Right lobe of liver (tissue), 6 donors: ENCODE measurements around the gene CNPY4. TPM values are rescaled to one million over a fixed set of nuclear protein-coding genes. Genes with fewer than 3 reads are reported as not detected.

Experiments used
- ATAC-seq, 4 donors: fragments of 200-7000 bp; cut with Tn5 transposase; one replicate each; pipeline ENCODE4 v1.9.1; 2020; ENCODE audit warnings: mild to moderate bottlenecking in 4 of 4, moderate library complexity in 4 of 4
- DNase-seq, 3 donors: peaks; one replicate each; pipeline ENCODE4 v3.0.0-alpha.2; 2020
- H3K27ac ChIP-seq, 3 donors: fragments of 200-600 bp; one replicate each; pipeline ENCODE4 v1.8.0; 2022
- H3K27me3 ChIP-seq, 2 donors: fragments of 200-600 bp; one replicate each; pipeline ENCODE4 v1.8.0; 2022
- H3K36me3 ChIP-seq, 4 donors: fragments of 200-600 bp; sonication (generic) in 1 of 4; one replicate each; pipeline versions ENCODE4 v1.5.1 to v1.8.0; 2017 to 2022; ENCODE audit warnings: control low read depth in 1 of 4
- H3K4me1 ChIP-seq, 4 donors: fragments of 200-600 bp; sonication (generic) in 1 of 4; one replicate each; pipeline versions ENCODE4 v1.5.1 to v1.8.0; 2017 to 2022; ENCODE audit warnings: control low read depth in 1 of 4
- H3K4me3 ChIP-seq, 3 donors: fragments of 200-600 bp; one replicate each; pipeline ENCODE4 v1.8.0; 2022
- H3K9me3 ChIP-seq, 4 donors: fragments of 200-600 bp; sonication (generic) in 1 of 4; one replicate each; pipeline versions ENCODE4 v1.5.1 to v1.8.0; 2017 to 2022; ENCODE audit warnings: control low read depth in 1 of 4
- CTCF ChIP-seq, 4 donors: fragments of 200-600 bp in 3 of 4; fragments of 450-650 bp in 1 of 4; IDR thresholded peaks; one replicate each; pipeline versions ENCODE4 v1.5.1 to v1.8.0; 2016 to 2022; ENCODE audit warnings: antibody characterized with exemption in 4 of 4, mild to moderate bottlenecking in 2 of 4
- POLR2A ChIP-seq: fragments of 450-650 bp; IDR thresholded peaks from one replicate; pipeline ENCODE4 v1.6.1; 2017; ENCODE audit warnings: antibody characterized with exemption, mild to moderate bottlenecking
- WGBS: methylation state at CpG from one replicate; pipeline ENCODE4 v1.1.6; 2018; ENCODE audit warnings: low coverage, low lambda C conversion rate; ENCODE audit not compliant: insufficient coverage; ENCODE audit errors: missing lambda C conversion rate; 5-methylcytosine and 5-hydroxymethylcytosine counted together
- intact Hi-C, 2 donors: fragments of 100-400 bp; cut with DNase I; formaldehyde crosslinking; loops; one replicate each; pipeline versions ENCODE4 v1.11.2 to v1.14.1; 2022
- total RNA-seq, 6 experiments: library from RNA; depleted of rRNA in 2 of 6; stranded (reverse); fragments of >200 nt in 2 of 6; fragmentation: NEBNext Ultra II Directional in 3 of 6; extraction: Animal tissue kit (Norgen Biotek cat#: 25700) in 3 of 6; gene quantifications; one replicate each; pipeline versions ENCODE4 v1.1.0 to v1.2.4, GENCODE V29; 2016 to 2023
- donor health status: DM: no; HTN: yes; CAD: no.
- donor health status: DM: no; HTN: no; CAD: no.
- donor health status: DM: no; HTN: no; CAD: no.
- donor health status: DM: no; HTN: yes; CAD: no.
- donor health status: DM: no; HTN: yes; CAD: no.

The CNPY4 gene
- total RNA-seq, 6 experiments from 2014 or later = 2.9 to 4.9 (median 3.9) TPM

- intact Hi-C loops = loop anchor here in 1 of 2 donors (5.0 kb wide), 1 partner anchor 55 kb away; no protein-coding TSS in a partner anchor
- DNase-seq (no peak), ATAC-seq (no peak)
- TF ChIP-seq CTCF (IDR thresholded peaks at IDR 0.05) (no peak), POLR2A (no peak)
- Histone ChIP-seq H3K9me3 (no peaks in the 10 kb centered on the region), H3K27ac (no peak overlapping the region), H3K4me3 (no peak overlapping the region), H3K4me1 (peaks cover 0 to 20% (median 0%) of the 10 kb centered on the region in 4 donors), H3K27me3 (no peaks in the 10 kb centered on the region), H3K36me3 (peaks cover 0 to 18% (median 4%) of the 10 kb centered on the region in 4 donors)
These were observed 33.0 kb downstream of the CNPY4 start for GRCh38 chr7:100152404-100152803.

- ATAC-seq (no peak), DNase-seq (no peak)
- Histone ChIP-seq H3K4me1 (peaks cover 0 to 23% (median 0%) of the 10 kb centered on the region in 4 donors), H3K27me3 (no peaks in the 10 kb centered on the region), H3K9me3 (no peaks in the 10 kb centered on the region), H3K36me3 (peaks cover 0 to 18% (median 4%) of the 10 kb centered on the region in 4 donors), H3K4me3 (no peak overlapping the region), H3K27ac (no peak overlapping the region)
- intact Hi-C loops = loop anchor here in 1 of 2 donors (5.0 kb wide), 1 partner anchor 54 kb away; no protein-coding TSS in a partner anchor
- WGBS = 83% methylated on average over 9 of the region's 18 CpGs
- no peak for TF ChIP-seq CTCF (IDR thresholded peaks at IDR 0.05)
- no peak for TF ChIP-seq POLR2A
These were observed 33.7 kb downstream of the CNPY4 start for GRCh38 chr7:100152937-100153666.

GRCh38 chr7:100153708-100154535 is 34.5 kb downstream of the CNPY4 start:
- 69% methylated on average over 5 of the region's 16 CpGs for WGBS
- intact Hi-C loops = loop anchor here in 1 of 2 donors (5.0 kb wide), 1 partner anchor 53 kb away; no protein-coding TSS in a partner anchor
- TF ChIP-seq POLR2A (no peak), CTCF (IDR thresholded peaks at IDR 0.05) (no peak)
- Histone ChIP-seq H3K27ac (no peak overlapping the region), H3K9me3 (no peaks in the 10 kb centered on the region), H3K36me3 (peaks cover 0 to 18% (median 4%) of the 10 kb centered on the region in 4 donors), H3K27me3 (no peaks in the 10 kb centered on the region), H3K4me1 (peaks cover 0 to 20% (median 0%) of the 10 kb centered on the region in 4 donors), H3K4me3 (no peak overlapping the region)
- no peak for ATAC-seq
- DNase-seq = no peak

GRCh38 chr7:100154651-100155491 is 35.4 kb downstream of the CNPY4 start:
- TF ChIP-seq POLR2A (no peak), CTCF (IDR thresholded peaks at IDR 0.05) (no peak)
- Histone ChIP-seq H3K9me3 (no peaks in the 10 kb centered on the region), H3K4me3 (no peak overlapping the region), H3K27ac (no peak overlapping the region), H3K4me1 (peaks cover 0 to 14% (median 0%) of the 10 kb centered on the region in 4 donors), H3K27me3 (no peaks in the 10 kb centered on the region), H3K36me3 (peaks cover 0 to 18% (median 4%) of the 10 kb centered on the region in 4 donors)
- intact Hi-C loops = loop anchor here in 1 of 2 donors (5.0 kb wide), 1 partner anchor 52 kb away; no protein-coding TSS in a partner anchor
- WGBS = 0% methylated on average over 1 of the region's 30 CpGs
- ATAC-seq = no peak
- DNase-seq = no peak
